Measurements from ENCODE around the gene TRAPPC14.

DNA sequence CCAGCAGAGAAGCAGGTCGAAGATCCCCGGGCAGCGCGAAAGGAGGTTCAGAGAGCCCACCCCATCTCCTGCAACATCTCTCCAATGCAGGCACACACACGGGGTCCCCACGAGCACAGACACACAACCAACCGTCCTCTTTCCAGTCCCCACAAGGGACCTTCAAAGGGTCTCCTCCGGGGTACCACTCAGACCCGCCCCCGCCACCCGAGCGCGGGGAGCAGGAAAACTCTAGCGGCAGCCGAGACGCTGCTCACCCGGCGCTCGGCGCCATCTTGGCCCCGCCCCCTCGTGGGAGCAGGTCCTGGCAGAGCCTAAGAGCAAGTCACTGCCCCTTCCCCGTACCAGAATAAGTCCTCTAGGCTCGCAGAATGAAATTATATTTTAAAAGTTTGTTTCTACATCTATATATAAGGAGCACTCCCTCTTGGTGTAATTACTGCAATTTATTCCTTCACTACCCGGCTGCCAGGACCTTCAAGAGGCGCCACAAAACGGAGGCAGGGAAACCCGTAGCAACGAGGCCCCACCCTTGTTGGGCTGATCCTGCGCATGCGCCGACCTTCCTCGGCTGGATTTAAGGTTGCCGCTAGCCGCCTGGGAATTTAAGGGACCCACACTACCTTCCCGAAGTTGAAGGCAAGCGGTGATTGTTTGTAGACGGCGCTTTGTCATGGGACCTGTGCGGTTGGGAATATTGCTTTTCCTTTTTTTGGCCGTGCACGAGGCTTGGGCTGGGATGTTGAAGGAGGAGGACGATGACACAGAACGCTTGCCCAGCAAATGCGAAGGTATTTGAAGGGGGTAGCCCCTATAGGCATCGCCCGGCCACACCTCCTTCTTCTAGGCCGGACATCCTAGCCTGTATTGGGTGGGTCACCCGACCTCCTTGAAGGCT lies 39.2 kb downstream of the TRAPPC14 start, which contains the start of the genes CNPY4 and TAF6:
- TF ChIP-seq CTCF (IDR thresholded peaks at IDR 0.05) (peak in 1 of 4 experiments; percentile 13), POLR2A (IDR thresholded peaks at IDR 0.05) (peak; percentile 49 to 68)

All from sigmoid colon (tissue), 3 donors.